ENCODE measurements around the gene DNAH2.
A peak's percentile ranks its signal among the peaks of the same experiment; 100 is the strongest.

DNA sequence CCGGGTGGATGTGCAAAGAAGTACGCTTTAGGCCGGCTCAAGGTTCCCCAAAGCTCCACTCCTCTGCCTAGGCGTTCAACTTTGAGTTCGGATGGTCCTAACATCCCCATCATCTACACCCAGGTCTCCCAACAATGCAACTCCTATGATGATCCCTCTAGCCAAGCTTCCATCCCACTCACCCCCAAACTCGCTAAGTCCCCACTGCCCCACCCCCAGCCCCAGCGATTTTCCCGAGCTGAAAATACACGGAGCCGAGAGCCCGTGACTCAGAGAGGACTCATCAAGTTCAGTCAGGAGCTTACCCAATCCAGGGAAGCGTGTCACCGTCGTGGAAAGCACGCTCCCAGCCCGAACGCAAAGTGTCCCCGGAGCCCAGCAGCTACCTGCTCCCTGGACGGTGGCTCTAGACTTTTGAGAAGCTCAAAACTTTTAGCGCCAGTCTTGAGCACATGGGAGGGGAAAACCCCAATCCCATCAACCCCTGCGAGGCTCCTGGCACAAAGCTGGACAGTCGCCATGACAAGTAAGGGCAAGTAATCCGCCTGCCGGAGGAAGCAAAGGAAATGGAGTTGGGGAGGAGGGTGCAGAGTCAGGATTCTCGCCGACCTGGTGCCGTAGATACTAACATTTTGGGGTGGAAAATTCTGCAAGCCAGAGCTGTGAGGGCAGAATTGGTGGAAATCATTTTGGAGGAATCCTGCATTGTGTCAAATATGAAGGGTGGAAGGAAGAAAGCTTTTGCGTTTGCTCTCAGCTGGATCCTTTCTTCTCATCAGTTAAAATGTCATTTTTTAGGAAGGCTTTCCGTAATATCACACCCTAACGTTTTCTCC, 30.3 kb upstream of the DNAH2 start, which contains the start of gene TP53:
- TF ChIP-seq, protein P1, sequence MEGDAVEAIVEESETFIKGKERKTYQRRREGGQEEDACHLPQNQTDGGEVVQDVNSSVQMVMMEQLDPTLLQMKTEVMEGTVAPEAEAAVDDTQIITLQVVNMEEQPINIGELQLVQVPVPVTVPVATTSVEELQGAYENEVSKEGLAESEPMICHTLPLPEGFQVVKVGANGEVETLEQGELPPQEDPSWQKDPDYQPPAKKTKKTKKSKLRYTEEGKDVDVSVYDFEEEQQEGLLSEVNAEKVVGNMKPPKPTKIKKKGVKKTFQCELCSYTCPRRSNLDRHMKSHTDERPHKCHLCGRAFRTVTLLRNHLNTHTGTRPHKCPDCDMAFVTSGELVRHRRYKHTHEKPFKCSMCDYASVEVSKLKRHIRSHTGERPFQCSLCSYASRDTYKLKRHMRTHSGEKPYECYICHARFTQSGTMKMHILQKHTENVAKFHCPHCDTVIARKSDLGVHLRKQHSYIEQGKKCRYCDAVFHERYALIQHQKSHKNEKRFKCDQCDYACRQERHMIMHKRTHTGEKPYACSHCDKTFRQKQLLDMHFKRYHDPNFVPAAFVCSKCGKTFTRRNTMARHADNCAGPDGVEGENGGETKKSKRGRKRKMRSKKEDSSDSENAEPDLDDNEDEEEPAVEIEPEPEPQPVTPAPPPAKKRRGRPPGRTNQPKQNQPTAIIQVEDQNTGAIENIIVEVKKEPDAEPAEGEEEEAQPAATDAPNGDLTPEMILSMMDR (IDR thresholded peaks at IDR 0.05): no peak
- TF ChIP-seq POLR2A (IDR thresholded peaks at IDR 0.05): peak in 2 of 4 donors; percentile 52 to 53
